ENCODE data around the gene TRNT1. TPM values are rescaled to one million over a fixed set of nuclear protein-coding genes. Genes with fewer than 3 reads are reported as not detected.

TRNT1 gene
- total and polyA plus RNA-seq, 2 experiments from 2014 or later: 33.9 to 36.4 TPM

- no peaks in the 10 kb centered on the region for H3K79me2 ChIP-seq (replicated peaks; ENCODE audit: insufficient read depth)
- H3K36me3 ChIP-seq (ENCODE audit: insufficient read depth): no peaks in the 10 kb centered on the region
- H2AFZ ChIP-seq: no peak overlapping the region
- H3K4me3 ChIP-seq: no peak overlapping the region
- no peaks in the 10 kb centered on the region for H3K4me1 Mint-ChIP-seq
- H3K27me3 ChIP-seq (ENCODE audit: insufficient read depth): no peaks in the 10 kb centered on the region
- TF ChIP-seq STAT1 (IDR thresholded peaks at IDR 0.05; ENCODE audit: unreplicated experiment): no peak
- no peak for TF ChIP-seq POLR2AphosphoS5 (IDR thresholded peaks at IDR 0.05; ENCODE audit: low read depth)
- no peak for TF ChIP-seq JUNB (IDR thresholded peaks at IDR 0.05; ENCODE audit: unreplicated experiment)
- TF ChIP-seq EZH2phosphoT487 (IDR thresholded peaks at IDR 0.05; ENCODE audit: unreplicated experiment): no peak
- no peak for TF ChIP-seq REST (IDR thresholded peaks at IDR 0.05; ENCODE audit: unreplicated experiment)
- no peak for TF ChIP-seq ZNF462 (CRISPR knock-in tag; IDR thresholded peaks at IDR 0.05)
- TF ChIP-seq NANOG (IDR thresholded peaks at IDR 0.05; ENCODE audit: borderline replicate concordance): no peak
- no peak for TF ChIP-seq CTCF (conservative IDR thresholded peaks at IDR 0.05; ENCODE audit: low read depth in 2 of 2)
- TF ChIP-seq ZNF331 (CRISPR knock-in tag; IDR thresholded peaks at IDR 0.05; ENCODE audit: low read depth): no peak
- TF ChIP-seq ZNF114 (CRISPR knock-in tag; IDR thresholded peaks at IDR 0.05): no peak
- TF ChIP-seq CREB1 (CRISPR knock-in tag; IDR thresholded peaks at IDR 0.05; ENCODE audit: low read depth): no peak
- TF ChIP-seq ETS1 (IDR thresholded peaks at IDR 0.05): no peak
- no peak for TF ChIP-seq EZH2 (IDR thresholded peaks at IDR 0.05; ENCODE audit: low read depth, unreplicated experiment)
- ATAC-seq: no peak
- peak; percentile 25 for DNase-seq (ENCODE audit: low spot score)
- H3K27ac Mint-ChIP-seq: no peak overlapping the region
- H3K4me2 ChIP-seq: no peak overlapping the region
- H3K4me1 ChIP-seq (ENCODE audit: insufficient read depth): no peaks in the 10 kb centered on the region
- H3K9me2 ChIP-seq (ENCODE audit: insufficient read depth): no peaks in the 10 kb centered on the region
- peaks cover 3% of the 10 kb centered on the region; the same call in 1 of the 3 replicates for H3K36me3 Mint-ChIP-seq (ENCODE audit: low read depth)
- no peaks in the 10 kb centered on the region for H3F3A ChIP-seq (replicated peaks; ENCODE audit: low read depth)
- no peak overlapping the region for H3K4me3 Mint-ChIP-seq
- no peaks in the 10 kb centered on the region for H3K27me3 Mint-ChIP-seq (ENCODE audit: insufficient read depth, low read depth, poor library complexity)
- H3K9me3 Mint-ChIP-seq: peaks cover 70% of the 10 kb centered on the region
- H4K20me1 ChIP-seq (replicated peaks; ENCODE audit: insufficient read depth): no peaks in the 10 kb centered on the region
- no peak overlapping the region for H3K27ac ChIP-seq (ENCODE audit: low read depth)
Observed at GRCh38 chr3:3192286-3192675, 65.5 kb downstream of the TRNT1 start.
